CD4-positive, alpha-beta memory T cell (primary cell): ENCODE measurements around the gene PSMD3. TPM values are rescaled to one million over a fixed set of nuclear protein-coding genes. Genes with fewer than 3 reads are reported as not detected.

ENCODE experiments used
- CTCF ChIA-PET: fragments of 350-600 bp; sonication (Branson Sonifier 250); formaldehyde crosslinking; loops from one replicate; lab custom pipeline; 2021; ENCODE audit warnings: inconsistent platforms; ENCODE audit not compliant: partially characterized antibody; lab: Charles Lee
- POLR2A ChIA-PET: fragments of 350-600 bp; sonication (Branson Sonifier 250); formaldehyde crosslinking; loops from one replicate; lab custom pipeline; 2021; ENCODE audit not compliant: partially characterized antibody; lab: Charles Lee
- DNase-seq, 5 donors: peaks; one replicate each; pipeline versions ENCODE4 v3.0.0 to v3.0.0-alpha.2; 2020 to 2022; ENCODE audit warnings: mixed read lengths in 1 of 5
- H3K27ac ChIP-seq: one replicate; pipeline ENCODE4 v1.7.0; 2013; ENCODE audit warnings: low read depth, low read length
- H3K27me3 ChIP-seq: 2 replicates; pipeline ENCODE4 v1.7.0; 2013; ENCODE audit warnings: mild to moderate bottlenecking, low read length, moderate library complexity; ENCODE audit not compliant: insufficient read depth
- H3K36me3 ChIP-seq: 2 replicates; pipeline ENCODE4 v1.7.0; 2013; ENCODE audit warnings: mild to moderate bottlenecking, low read length, moderate library complexity; ENCODE audit not compliant: insufficient read depth
- H3K4me1 ChIP-seq: 2 replicates; pipeline ENCODE4 v1.7.0; 2013; ENCODE audit warnings: mild to moderate bottlenecking, low read length, moderate library complexity; ENCODE audit not compliant: insufficient read depth
- H3K4me3 ChIP-seq, 2 donors: one replicate each; pipeline ENCODE4 v1.7.0; 2013; ENCODE audit warnings: low read length in 2 of 2, mild to moderate bottlenecking in 1 of 2
- H3K9me3 ChIP-seq, 2 donors: one replicate each; pipeline ENCODE4 v1.7.0; 2013; ENCODE audit warnings: low read length in 2 of 2, control low read depth in 1 of 2; ENCODE audit not compliant: control insufficient read depth in 1 of 2
- H3K27ac Mint-ChIP-seq, 7 donors: one replicate each; pipeline ENCODE4 v1.8.0; 2020 to 2021; ENCODE audit warnings: mixed read lengths in 7 of 7, mild to moderate bottlenecking in 6 of 7, inconsistent platforms in 3 of 7, moderate library complexity in 3 of 7
- H3K27me3 Mint-ChIP-seq, 2 donors: one replicate each; pipeline ENCODE4 v1.8.0; 2020 to 2021; ENCODE audit warnings: mixed read lengths in 2 of 2
- H3K36me3 Mint-ChIP-seq, 2 donors: one replicate each; pipeline ENCODE4 v1.8.0; 2020 to 2021; ENCODE audit warnings: mixed read lengths in 2 of 2, inconsistent platforms in 1 of 2, mild to moderate bottlenecking in 1 of 2
- H3K4me1 Mint-ChIP-seq, 4 donors: one replicate each; pipeline ENCODE4 v1.8.0; 2020 to 2021; ENCODE audit warnings: mixed read lengths in 4 of 4, mild to moderate bottlenecking in 1 of 4
- H3K4me3 Mint-ChIP-seq, 8 donors: one replicate each; pipeline ENCODE4 v1.8.0; 2020 to 2021; ENCODE audit warnings: mixed read lengths in 8 of 8, mild to moderate bottlenecking in 7 of 8, moderate library complexity in 6 of 8, inconsistent platforms in 3 of 8
- H3K9me3 Mint-ChIP-seq, 8 donors: one replicate each; pipeline ENCODE4 v1.8.0; 2020 to 2021; ENCODE audit warnings: mixed read lengths in 8 of 8, mild to moderate bottlenecking in 5 of 8, inconsistent platforms in 3 of 8, moderate library complexity in 1 of 8
- intact Hi-C: fragments of 100-400 bp; cut with micrococcal nuclease; formaldehyde crosslinking; loops from one replicate; pipeline ENCODE4 v1.15.1; 2023
- polyA plus RNA-seq, 2 donors: library from polyadenylated mRNA; unstranded; fragments of 300-500 nt; fragmentation: Illumina TruSeq; gene quantifications; one replicate each; pipeline ENCODE4 v1.2.3, GENCODE V29; 2021
- total RNA-seq, 2 experiments: library from RNA; stranded (reverse); gene quantifications; one replicate each; pipeline ENCODE4 v1.2.3, GENCODE V29; 2021

Gene PSMD3
- total and polyA plus RNA-seq, 4 experiments from 2014 or later = 44.6 to 60.3 (median 53.8) TPM

DNA sequence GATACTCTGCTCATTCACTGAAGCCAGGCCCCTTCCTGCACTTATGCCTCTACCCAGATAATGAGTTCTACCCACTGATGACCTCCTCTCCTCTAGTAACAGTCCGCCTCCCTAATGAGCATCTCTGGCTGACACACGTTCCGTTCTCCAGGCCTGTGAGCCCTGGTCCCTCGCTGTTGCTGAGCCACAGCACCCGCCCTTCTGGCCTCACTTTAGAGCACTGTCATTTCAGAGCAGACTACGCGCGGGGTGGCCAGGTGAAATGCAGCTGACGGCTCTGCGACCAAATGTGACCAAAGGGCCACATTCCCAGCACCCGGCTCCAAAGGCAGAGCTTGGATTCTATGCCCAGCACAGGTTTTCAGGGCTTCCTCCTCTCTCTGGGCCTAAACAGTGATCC lies 13.8 kb downstream of the PSMD3 start:
- H3K27me3 Mint-ChIP-seq = no peaks in the 10 kb centered on the region
- no peaks in the 10 kb centered on the region for H3K9me3 ChIP-seq
- H3K4me3 Mint-ChIP-seq = no peak overlapping the region
- ChIA-PET CTCF (interaction anchor here (1.0 kb wide), 1 partner anchor 375 kb away, joined by 3 read pairs; no protein-coding TSS in a partner anchor), POLR2A (no interaction called here)
- no peaks in the 10 kb centered on the region for H3K9me3 Mint-ChIP-seq
- H3K27me3 ChIP-seq = no peaks in the 10 kb centered on the region
- H3K4me1 Mint-ChIP-seq = peaks cover 0 to 1% (median 0%) of the 10 kb centered on the region in 4 donors
- DNase-seq = no peak
- no peak overlapping the region for H3K4me3 ChIP-seq
- H3K36me3 ChIP-seq = peaks cover 75% of the 10 kb centered on the region
- intact Hi-C loops = no loop called here
- peaks cover 65 to 85% of the 10 kb centered on the region in 2 donors for H3K36me3 Mint-ChIP-seq
- no peak overlapping the region for H3K27ac ChIP-seq
- peak overlapping the region in 1 of 7 donors; percentile 65 for H3K27ac Mint-ChIP-seq
- H3K4me1 ChIP-seq = no peaks in the 10 kb centered on the region

DNA sequence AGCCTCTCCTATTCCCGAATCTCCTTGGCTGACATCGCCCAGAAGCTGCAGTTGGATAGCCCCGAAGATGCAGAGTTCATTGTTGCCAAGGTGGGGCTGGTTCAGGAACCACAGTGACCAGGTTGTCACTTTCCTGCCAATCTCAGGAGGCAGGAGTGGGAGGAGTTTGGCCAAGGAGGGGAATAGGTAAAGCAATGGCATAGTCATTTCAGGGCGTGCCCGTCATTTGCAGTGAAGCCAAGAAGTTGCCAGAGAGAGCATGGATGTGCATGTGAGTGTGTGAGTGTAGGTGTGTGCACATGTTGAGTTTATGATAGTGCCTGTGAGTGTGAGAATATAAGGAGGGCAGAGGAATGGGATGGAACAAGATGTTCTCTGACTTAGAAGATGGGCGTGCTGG lies 14.8 kb downstream of the PSMD3 start:
- H3K9me3 ChIP-seq = no peaks in the 10 kb centered on the region
- no peak overlapping the region for H3K27ac ChIP-seq
- peak overlapping the region in 1 of 7 donors; percentile 7 for H3K27ac Mint-ChIP-seq
- ChIA-PET CTCF (interaction anchor here (1.0 to 2.0 kb wide), 2 partner anchors 31 to 376 kb away, joined by 3 to 6 read pairs; no protein-coding TSS in a partner anchor), POLR2A (no interaction called here)
- H3K9me3 Mint-ChIP-seq = no peaks in the 10 kb centered on the region
- H3K27me3 Mint-ChIP-seq = no peaks in the 10 kb centered on the region
- no peak for DNase-seq
- H3K27me3 ChIP-seq = no peaks in the 10 kb centered on the region
- H3K4me1 Mint-ChIP-seq = peaks cover 0 to 1% (median 0%) of the 10 kb centered on the region in 4 donors
- no peak overlapping the region for H3K4me3 ChIP-seq
- H3K36me3 ChIP-seq = peaks cover 65% of the 10 kb centered on the region
- intact Hi-C loops = no loop called here
- no peak overlapping the region for H3K4me3 Mint-ChIP-seq
- H3K36me3 Mint-ChIP-seq = peaks cover 60 to 76% of the 10 kb centered on the region in 2 donors
- no peaks in the 10 kb centered on the region for H3K4me1 ChIP-seq

DNA sequence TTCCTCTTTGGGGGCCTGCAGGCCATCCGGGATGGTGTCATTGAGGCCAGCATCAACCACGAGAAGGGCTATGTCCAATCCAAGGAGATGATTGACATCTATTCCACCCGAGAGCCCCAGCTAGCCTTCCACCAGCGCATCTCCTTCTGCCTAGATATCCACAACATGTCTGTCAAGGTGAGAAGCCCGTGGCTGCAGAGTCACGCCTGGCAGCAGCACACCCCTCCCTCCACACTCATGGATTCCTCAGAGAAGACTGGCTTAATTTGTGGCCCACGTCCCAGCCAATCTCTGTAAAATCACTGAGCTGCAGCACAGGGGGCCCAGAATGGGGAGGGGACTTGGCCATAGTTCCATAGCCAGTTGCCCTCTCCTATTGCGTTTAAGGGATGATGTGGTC lies 15.6 kb downstream of the PSMD3 start:
- peaks cover 0 to 1% (median 0%) of the 10 kb centered on the region in 4 donors for H3K4me1 Mint-ChIP-seq

DNA sequence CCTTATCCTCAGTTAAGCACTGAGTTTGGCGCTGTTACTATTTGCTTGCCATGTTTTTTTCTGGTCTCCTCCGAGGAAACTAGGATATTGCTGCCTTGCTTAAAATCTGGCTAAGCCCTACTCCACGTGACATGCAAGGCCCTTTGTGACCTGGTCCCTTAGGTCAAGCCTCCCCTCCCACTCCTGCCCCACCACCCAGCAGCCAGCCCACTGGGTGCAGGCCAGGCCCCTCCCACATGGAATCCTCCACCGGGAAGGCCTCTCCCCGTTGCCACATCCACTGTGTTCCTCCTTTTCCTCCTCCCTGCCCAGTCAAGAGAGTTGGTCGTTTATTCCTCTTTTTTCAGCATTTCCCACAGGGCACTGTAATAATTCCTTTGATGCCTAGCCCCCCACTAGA lies 16.2 kb downstream of the PSMD3 start:
- Mint-ChIP-seq H3K9me3 (no peaks in the 10 kb centered on the region), H3K27me3 (no peaks in the 10 kb centered on the region), H3K36me3 (peaks cover 53 to 66% of the 10 kb centered on the region in 2 donors), H3K27ac (peak overlapping the region in 1 of 7 donors; percentile 17), H3K4me1 (peaks cover 0 to 1% (median 0%) of the 10 kb centered on the region in 4 donors), H3K4me3 (no peak overlapping the region)
- H3K36me3 ChIP-seq = peaks cover 55% of the 10 kb centered on the region
- no peaks in the 10 kb centered on the region for H3K9me3 ChIP-seq
- no peaks in the 10 kb centered on the region for H3K27me3 ChIP-seq
- no peak overlapping the region for H3K27ac ChIP-seq
- CTCF ChIA-PET = interaction anchor here (1.0 to 2.0 kb wide), 3 partner anchors 21 to 194 kb away, joined by 3 to 6 read pairs (median 4); no protein-coding TSS in a partner anchor
- intact Hi-C loops = no loop called here
- DNase-seq = no peak
- H3K4me1 ChIP-seq = no peaks in the 10 kb centered on the region
- H3K4me3 ChIP-seq = no peak overlapping the region
- POLR2A ChIA-PET = no interaction called here

More for the DNA sequence above, 15.6 kb downstream of the PSMD3 start:
- H3K4me3 ChIP-seq = no peak overlapping the region
- CTCF ChIA-PET = interaction anchor here (1.0 to 2.0 kb wide), 3 partner anchors 21 to 195 kb away, joined by 3 to 6 read pairs (median 4); no protein-coding TSS in a partner anchor
- H3K27me3 Mint-ChIP-seq = no peaks in the 10 kb centered on the region
- peaks cover 60% of the 10 kb centered on the region for H3K36me3 ChIP-seq
- H3K27ac ChIP-seq = no peak overlapping the region
- POLR2A ChIA-PET = no interaction called here
- DNase-seq = no peak
- H3K4me1 ChIP-seq = no peaks in the 10 kb centered on the region
- H3K9me3 Mint-ChIP-seq = no peaks in the 10 kb centered on the region
- intact Hi-C loops = no loop called here
- H3K27ac Mint-ChIP-seq = no peak overlapping the region
- no peaks in the 10 kb centered on the region for H3K27me3 ChIP-seq
- H3K36me3 Mint-ChIP-seq = peaks cover 57 to 71% of the 10 kb centered on the region in 2 donors
- H3K9me3 ChIP-seq = no peaks in the 10 kb centered on the region
- no peak overlapping the region for H3K4me3 Mint-ChIP-seq

DNA sequence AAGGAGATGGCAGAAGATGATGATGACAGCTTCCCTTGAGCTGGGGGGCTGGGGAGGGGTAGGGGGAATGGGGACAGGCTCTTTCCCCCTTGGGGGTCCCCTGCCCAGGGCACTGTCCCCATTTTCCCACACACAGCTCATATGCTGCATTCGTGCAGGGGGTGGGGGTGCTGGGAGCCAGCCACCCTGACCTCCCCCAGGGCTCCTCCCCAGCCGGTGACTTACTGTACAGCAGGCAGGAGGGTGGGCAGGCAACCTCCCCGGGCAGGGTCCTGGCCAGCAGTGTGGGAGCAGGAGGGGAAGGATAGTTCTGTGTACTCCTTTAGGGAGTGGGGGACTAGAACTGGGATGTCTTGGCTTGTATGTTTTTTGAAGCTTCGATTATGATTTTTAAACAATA lies 16.9 kb downstream of the PSMD3 start:
- no peak overlapping the region for H3K4me3 ChIP-seq
- H3K27ac ChIP-seq = no peak overlapping the region
- no peak for DNase-seq
- Mint-ChIP-seq H3K36me3 (peaks cover 45 to 58% of the 10 kb centered on the region in 2 donors), H3K4me3 (no peak overlapping the region), H3K27ac (no peak overlapping the region), H3K9me3 (no peaks in the 10 kb centered on the region), H3K27me3 (no peaks in the 10 kb centered on the region), H3K4me1 (peaks cover 0 to 1% (median 0%) of the 10 kb centered on the region in 4 donors)
- H3K36me3 ChIP-seq = peaks cover 48% of the 10 kb centered on the region
- no peaks in the 10 kb centered on the region for H3K9me3 ChIP-seq
- no peaks in the 10 kb centered on the region for H3K4me1 ChIP-seq
- POLR2A ChIA-PET = no interaction called here
- intact Hi-C loops = no loop called here
- CTCF ChIA-PET = interaction anchor here (1.0 to 2.0 kb wide), 3 partner anchors 17 to 194 kb away, joined by 3 to 6 read pairs (median 4); partner anchors contain the start of gene PSMD3
- H3K27me3 ChIP-seq = no peaks in the 10 kb centered on the region

DNA sequence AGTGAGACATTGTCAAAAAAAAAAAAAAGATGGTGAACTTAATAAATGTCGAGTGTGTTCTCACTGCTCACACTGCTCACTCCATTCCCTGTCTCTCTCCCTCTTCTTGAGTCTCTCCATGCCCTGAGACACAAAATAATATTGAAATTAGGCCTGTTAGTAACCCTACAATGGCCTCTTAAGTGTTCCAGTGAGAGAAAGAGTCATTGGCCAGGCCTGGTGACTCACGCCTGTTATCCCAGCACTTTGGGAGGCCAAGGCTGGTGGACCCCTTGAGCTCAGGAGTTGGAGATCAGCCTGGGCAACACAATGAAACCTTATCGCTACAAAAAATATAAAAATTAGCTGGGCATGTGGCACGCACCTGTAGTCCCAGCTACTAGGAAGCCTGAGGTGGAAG lies 18.5 kb downstream of the PSMD3 start:
- H3K27ac Mint-ChIP-seq = peak overlapping the region in 1 of 7 donors; percentile 1
- peaks cover 30 to 43% of the 10 kb centered on the region in 2 donors for H3K36me3 Mint-ChIP-seq
- ChIA-PET CTCF (no interaction called here), POLR2A (interaction anchor here (0.9 kb wide), 1 partner anchor 16 kb away, joined by 3 read pairs; no protein-coding TSS in a partner anchor)
- no peaks in the 10 kb centered on the region for H3K9me3 Mint-ChIP-seq
- intact Hi-C loops = no loop called here
- DNase-seq = no peak
- H3K27me3 Mint-ChIP-seq = no peaks in the 10 kb centered on the region
- no peaks in the 10 kb centered on the region for H3K4me1 ChIP-seq
- no peak overlapping the region for H3K4me3 Mint-ChIP-seq
- peaks cover 0 to 1% (median 0%) of the 10 kb centered on the region in 4 donors for H3K4me1 Mint-ChIP-seq
- no peak overlapping the region for H3K4me3 ChIP-seq
- peaks cover 33% of the 10 kb centered on the region for H3K36me3 ChIP-seq
- no peaks in the 10 kb centered on the region for H3K27me3 ChIP-seq
- no peak overlapping the region for H3K27ac ChIP-seq
- H3K9me3 ChIP-seq = no peaks in the 10 kb centered on the region

DNA sequence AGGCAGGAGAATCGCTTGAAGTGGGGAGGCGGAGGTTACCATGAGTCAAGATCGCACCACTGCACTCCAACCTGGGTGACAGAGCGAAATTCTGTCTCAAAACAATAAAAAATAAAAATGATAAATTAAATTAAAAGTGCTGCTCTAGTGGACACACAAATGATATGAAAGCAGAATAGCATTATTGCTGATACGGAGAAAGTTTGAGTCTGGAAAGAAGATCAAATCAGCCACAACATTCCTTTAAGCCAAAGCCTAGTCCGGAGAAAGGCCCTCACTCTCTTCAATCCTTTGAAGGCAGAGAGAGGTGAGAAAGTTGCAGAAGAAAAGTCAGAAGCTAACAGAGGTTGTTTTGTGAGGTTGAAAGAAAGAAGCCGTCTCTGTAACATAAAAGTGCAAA lies 19.6 kb downstream of the PSMD3 start:
- Mint-ChIP-seq H3K27ac (no peak overlapping the region), H3K4me3 (no peak overlapping the region), H3K27me3 (no peaks in the 10 kb centered on the region), H3K36me3 (peaks cover 19 to 32% of the 10 kb centered on the region in 2 donors), H3K9me3 (no peaks in the 10 kb centered on the region), H3K4me1 (peaks cover 0 to 1% (median 0%) of the 10 kb centered on the region in 4 donors)
- DNase-seq = no peak
- no peaks in the 10 kb centered on the region for H3K9me3 ChIP-seq
- H3K36me3 ChIP-seq = peaks cover 22% of the 10 kb centered on the region
- POLR2A ChIA-PET = no interaction called here
- H3K27ac ChIP-seq = no peak overlapping the region
- H3K27me3 ChIP-seq = no peaks in the 10 kb centered on the region
- CTCF ChIA-PET = interaction anchor here (1.1 to 1.5 kb wide), 2 partner anchors 26 to 32 kb away, joined by 4 read pairs; no protein-coding TSS in a partner anchor
- H3K4me3 ChIP-seq = no peak overlapping the region
- H3K4me1 ChIP-seq = no peaks in the 10 kb centered on the region
- intact Hi-C loops = no loop called here
